ENCODE results near the gene LDLRAD4.
A peak's percentile ranks its signal among the peaks of the same experiment; 100 is the strongest.
"Not testable (repeated sequence)": the region's sequence is repeated elsewhere in the genome, so short reads cannot be mapped to it uniquely, and the experiment has no call there.

The LDLRAD4 gene

DNA sequence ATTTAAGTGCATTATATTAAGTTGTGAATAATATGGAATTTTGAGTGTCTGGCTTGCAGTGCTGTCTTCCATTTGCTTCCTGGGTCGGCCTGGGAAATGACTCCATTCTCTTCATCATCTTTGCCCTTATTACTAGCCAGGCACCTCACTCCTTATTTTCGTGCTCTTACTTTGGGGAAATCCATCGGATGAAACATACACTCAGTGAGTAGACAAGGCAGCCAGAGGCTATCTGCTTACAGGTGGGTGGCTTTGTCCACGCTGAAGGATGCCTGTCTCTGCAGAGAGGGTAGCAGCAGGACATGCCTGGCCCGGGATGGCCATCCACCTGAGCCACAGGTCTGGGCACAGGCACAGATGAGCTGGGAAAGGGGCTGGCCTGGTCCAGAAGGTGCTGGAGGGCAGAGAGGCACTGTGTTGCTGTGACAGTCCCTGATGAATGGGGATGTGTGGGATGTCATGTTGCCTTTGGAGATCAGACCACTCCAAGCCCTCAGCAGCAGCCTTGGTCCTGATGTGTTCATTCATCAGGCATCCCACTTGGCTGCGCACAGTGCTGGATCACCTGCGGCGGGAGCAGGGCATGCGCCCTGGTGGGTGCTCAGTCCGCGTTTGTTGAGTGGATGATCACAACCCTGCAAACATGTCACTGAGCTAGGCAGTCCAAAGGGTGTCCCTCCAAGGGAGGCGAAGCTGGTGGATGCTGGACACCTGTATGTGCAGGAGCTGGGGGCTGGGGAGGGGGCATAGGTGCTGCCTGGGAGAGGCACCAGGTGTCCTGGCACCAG is 236.0 kb downstream of the LDLRAD4 start:
- no peak for DNase-seq

- DNase-seq: no peak
These were observed 236.9 kb downstream of the LDLRAD4 start for GRCh38 chr18:13455471-13455870.

GRCh38 chr18:13455960-13456481 is 237.5 kb downstream of the LDLRAD4 start:
- no peak for DNase-seq

DNA sequence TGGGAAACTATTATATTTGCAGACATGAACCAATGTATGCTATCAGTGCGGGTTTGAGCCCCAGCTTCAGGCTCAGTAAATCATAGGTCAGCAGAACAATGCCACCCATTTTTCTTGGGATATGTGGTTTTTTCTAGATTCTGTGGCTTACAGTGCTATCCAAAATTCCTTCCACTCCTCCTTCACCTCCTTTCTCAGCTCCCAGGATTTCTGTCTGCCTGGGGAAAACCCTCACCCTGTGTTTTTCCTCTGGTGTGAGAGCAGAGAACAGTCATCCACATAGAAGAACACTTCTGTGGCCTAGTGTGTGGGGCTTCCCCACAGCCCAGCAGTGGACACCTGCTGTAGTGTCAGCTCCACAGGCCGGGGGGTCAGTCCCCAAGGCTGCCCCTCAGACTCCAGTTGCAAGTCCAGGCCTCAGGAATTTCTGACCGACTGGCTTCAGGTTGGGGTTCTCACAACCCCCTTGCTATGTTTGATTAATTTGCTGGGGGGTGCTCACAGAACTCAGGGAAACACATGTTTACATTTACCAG is 238.2 kb downstream of the LDLRAD4 start:
- no peak for DNase-seq

GRCh38 chr18:13457327-13457726 is 238.8 kb downstream of the LDLRAD4 start:
- DNase-seq: no peak

- DNase-seq: no peak
These were observed 242.4 kb downstream of the LDLRAD4 start for GRCh38 chr18:13460946-13461345.

DNA sequence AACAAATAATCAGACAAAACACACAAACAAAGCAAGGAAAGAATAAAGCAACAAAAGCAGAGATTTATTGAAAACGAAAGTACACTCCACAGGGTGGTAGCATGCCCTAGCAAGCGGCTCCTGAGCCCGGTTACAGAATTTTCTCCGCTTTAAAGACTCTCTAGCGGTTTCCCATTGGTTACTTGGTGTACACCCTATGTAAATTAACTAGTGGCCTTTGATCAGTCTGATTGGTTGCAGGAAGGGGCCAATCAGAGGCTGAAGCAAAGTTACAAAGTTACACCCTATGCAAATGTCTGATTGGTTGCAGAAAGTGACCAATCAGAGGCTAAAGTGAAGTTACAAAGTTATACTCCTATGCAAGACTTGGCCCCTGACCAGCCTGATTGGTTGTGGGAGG is 242.9 kb downstream of the LDLRAD4 start:
- no peak for DNase-seq

GRCh38 chr18:13461936-13462335 is 243.4 kb downstream of the LDLRAD4 start:
- DNase-seq: no peak

DNA sequence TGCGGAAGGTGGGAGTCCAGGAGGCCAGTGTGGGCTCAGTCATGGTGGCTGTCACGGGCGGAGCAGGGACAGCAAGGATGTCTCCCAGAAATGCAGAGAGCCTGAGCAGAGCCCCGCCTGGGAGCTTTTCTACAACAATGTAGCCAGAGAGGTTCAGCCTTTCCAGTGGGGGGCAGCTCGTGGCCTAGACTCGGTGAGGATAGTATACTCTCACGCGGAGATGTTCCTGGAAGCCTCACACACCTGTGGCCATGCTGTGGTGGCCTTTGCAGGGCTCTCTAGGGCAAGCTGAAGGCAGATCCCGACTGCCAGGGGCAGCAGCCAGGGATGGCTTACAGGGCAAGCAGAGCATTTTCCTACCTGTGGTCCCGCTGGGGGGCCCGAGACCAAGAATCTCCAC is 244.1 kb downstream of the LDLRAD4 start:
- no peak for DNase-seq

- no peak for DNase-seq
These were observed 245.1 kb downstream of the LDLRAD4 start for GRCh38 chr18:13463526-13464210.

GRCh38 chr18:13464432-13465123 is 246.0 kb downstream of the LDLRAD4 start:
- no peak for DNase-seq

- DNase-seq: no peak
These were observed 246.5 kb downstream of the LDLRAD4 start for GRCh38 chr18:13465124-13465446.

DNA sequence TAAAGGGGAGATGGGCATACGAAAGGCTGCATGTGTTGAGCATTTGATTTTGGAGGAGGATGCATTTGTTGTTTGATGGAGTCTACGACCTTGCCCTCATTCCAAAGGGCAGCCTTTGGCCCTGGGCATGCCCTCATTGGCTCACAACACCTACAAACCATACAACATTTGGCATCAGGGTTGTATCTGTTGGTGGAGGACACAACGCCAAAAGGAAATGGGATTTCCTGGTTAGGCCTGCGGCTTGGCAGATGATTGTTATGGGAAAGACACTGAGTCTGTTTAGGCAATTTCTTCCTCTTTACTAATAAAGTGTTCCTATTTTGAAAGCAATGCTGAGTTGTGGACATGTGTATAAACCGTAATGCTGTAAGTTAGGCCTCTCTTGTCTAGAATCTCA is 246.9 kb downstream of the LDLRAD4 start:
- no peak for DNase-seq

DNA sequence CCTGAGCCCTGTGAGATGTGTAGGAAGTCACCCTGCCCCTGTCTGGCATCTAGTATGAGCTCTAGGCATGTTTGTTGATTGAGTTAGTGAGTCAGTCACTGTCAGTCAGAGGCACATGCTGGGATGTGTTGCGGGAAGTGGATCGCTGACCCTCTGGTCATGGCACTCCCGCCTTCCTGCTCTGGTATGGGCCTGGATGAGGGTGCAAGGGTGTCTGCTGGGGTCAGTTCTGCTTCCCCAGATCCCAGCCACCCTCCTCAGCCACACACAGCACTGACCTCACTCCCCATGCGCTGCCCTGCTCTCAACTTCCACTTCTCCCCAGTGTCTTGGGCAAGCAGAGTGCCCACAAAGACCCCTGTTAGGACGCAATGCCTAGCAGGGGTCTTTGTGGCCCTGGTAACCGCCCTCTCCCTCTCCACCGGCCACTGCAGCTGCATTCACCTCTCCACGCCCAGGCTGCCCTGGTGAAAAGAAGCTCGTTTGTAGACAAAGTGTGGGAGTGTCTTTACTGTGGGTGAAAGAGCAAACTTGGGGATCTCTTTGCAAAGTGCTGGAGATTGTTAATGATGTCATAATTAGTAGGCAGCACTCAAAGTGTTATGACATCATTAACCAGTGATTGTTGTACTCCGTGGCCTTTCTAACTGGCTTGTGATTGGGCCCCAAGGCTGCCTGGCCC is 252.1 kb downstream of the LDLRAD4 start:
- no peak for DNase-seq

DNA sequence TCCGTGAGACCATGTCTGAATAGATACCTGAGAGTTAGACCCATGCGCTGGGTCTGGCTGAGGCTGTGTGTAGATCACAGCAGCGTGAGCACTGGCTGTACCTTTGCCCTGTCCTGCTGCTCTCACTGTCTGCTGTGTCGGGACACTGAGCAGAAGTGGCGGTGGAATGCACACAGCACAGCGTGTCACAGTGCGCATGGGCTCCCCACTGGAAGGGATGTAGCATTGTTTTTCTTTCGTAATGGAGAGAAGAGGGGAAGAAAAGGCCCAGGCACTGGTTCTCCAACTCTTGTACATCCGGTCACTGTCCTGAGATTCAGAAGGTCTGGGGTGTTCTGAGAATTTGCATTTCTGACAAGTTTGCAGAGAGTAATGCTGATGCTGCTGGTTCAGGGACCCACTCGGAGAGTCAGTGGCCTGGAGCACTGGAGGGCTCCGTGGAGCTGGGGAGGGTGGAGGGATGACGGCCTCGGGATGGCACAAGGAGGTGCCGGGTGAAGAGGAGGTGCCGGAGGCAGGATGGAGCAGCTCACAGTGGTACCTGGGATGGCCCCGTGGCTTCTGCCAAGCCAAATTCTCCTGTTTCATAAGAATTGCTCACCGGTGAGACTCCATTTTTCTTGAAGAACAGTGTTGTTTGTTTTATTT is 252.8 kb downstream of the LDLRAD4 start:
- no peak for DNase-seq

GRCh38 chr18:13471971-13472628 is 253.5 kb downstream of the LDLRAD4 start:
- peak; percentile 66 for DNase-seq

DNA sequence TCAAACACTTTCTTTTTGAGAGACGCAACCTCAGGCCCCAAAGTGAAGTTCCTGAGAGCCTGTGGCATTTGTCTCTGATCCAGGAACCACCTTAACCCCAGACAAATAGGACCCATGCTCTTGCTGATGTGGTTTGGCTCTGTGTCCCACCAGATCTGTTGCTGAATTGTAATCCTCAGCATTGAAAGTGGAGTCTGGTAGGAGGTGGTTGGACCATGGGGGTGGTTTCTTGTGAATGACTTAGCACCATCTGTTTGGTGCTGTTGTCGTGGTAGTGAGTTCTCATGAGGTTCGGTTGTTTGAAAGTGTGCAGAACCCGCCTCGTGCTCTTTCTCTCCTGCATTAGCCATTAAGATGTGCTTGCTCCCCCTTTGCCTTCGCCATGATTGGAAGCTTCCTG is 255.2 kb downstream of the LDLRAD4 start:
- DNase-seq: no peak

GRCh38 chr18:13474336-13474735 is 255.8 kb downstream of the LDLRAD4 start:
- no peak for DNase-seq

GRCh38 chr18:13474907-13475545 is 256.5 kb downstream of the LDLRAD4 start:
- DNase-seq: no peak

GRCh38 chr18:13476312-13476711 is 257.8 kb downstream of the LDLRAD4 start:
- DNase-seq: not testable (repeated sequence)

GRCh38 chr18:13477147-13477683 is 258.7 kb downstream of the LDLRAD4 start:
- no peak for DNase-seq
